Measurements from ENCODE around the gene FN3KRP.

GRCh38 chr17:82776454-82776853 is 59.9 kb downstream of the FN3KRP start:
- TF ChIP-seq FOXA2 (IDR thresholded peaks at IDR 0.05) (no peak), CTCF (IDR thresholded peaks at IDR 0.05; ENCODE audit: low read depth, low read length, missing input control) (no peak)

Measured in liver (tissue), 2 donors.